B cell (primary cell): Measurements from ENCODE around the gene CEBPZOS.

Experiments
- CTCF ChIP-seq: fragments of 200-600 bp; IDR thresholded peaks from one replicate; pipeline ENCODE4 v1.8.0; 2022; ENCODE audit warnings: antibody characterized with exemption, mild to moderate bottlenecking
- EZH2 ChIP-seq: IDR thresholded peaks from 2 replicates; pipeline ENCODE4 v1.6.1; 2012; ENCODE audit warnings: borderline replicate concordance, low read depth, mild to moderate bottlenecking, moderate library complexity, low read length; ENCODE audit not compliant: insufficient read depth, poor library complexity, severe bottlenecking

- TF ChIP-seq CTCF (no peak), EZH2 (no peak)
Measured at GRCh38 chr2:37198681-37199065, 2.4 kb downstream of the CEBPZOS start.
